ENCODE data around the gene HLA-E. TPM values are rescaled to one million over a fixed set of nuclear protein-coding genes. Genes with fewer than 3 reads are reported as not detected.
"Not testable (repeated sequence)": the region's sequence is repeated elsewhere in the genome, so short reads cannot be mapped to it uniquely, and the experiment has no call there.

HLA-E gene
- total RNA-seq, 1 donor from 2014 or later: 358 TPM

- peaks cover 13% of the 10 kb centered on the region for H3K36me3 Mint-ChIP-seq (ENCODE audit: low read depth)
- H3K4me1 Mint-ChIP-seq (ENCODE audit: low read depth): peaks cover 34% of the 10 kb centered on the region
- H3K27ac Mint-ChIP-seq: no peak overlapping the region
- H3K9me3 Mint-ChIP-seq: no peaks in the 10 kb centered on the region
- peaks cover 31% of the 10 kb centered on the region for H3K27me3 Mint-ChIP-seq (ENCODE audit: low read depth)
- DNase-seq (ENCODE audit: low spot score): no peak
- H3K4me3 Mint-ChIP-seq (ENCODE audit: low read depth): no peak overlapping the region
- intact Hi-C loops (cut with micrococcal nuclease): loop anchor here (5.0 kb wide), 3 partner anchors 33 to 237 kb away; partner anchors contain the start of gene TUBB
These were observed 4.1 kb upstream of the HLA-E start for GRCh38 chr6:30485236-30485635.

DNA sequence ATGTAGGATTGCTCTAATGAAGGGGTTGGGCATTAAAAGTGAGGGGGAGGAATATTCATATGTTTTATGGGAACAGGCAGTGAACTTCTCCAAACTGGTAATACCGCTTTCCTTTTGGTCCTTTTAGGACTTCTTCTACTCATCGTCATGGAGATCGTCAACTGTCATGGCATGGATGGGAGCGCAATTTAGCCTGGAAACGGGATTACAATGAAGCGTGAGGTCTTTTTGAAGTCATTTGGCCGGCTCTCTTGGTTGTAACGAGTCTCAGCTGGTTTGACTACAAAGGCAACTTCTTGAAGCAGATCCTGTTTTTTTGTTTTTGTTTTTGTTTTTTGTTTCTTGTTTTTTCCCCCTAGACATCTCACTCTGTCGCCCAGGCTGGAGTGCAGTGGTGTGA lies 1.4 kb upstream of the HLA-E start:
- intact Hi-C loops (cut with micrococcal nuclease): loop anchor here (5.0 kb wide), 3 partner anchors 36 to 234 kb away; partner anchors contain the start of gene TUBB
- Mint-ChIP-seq H3K9me3 (no peaks in the 10 kb centered on the region), H3K4me1 (ENCODE audit: low read depth) (peaks cover 42% of the 10 kb centered on the region), H3K27ac (no peak overlapping the region), H3K4me3 (ENCODE audit: low read depth) (no peak overlapping the region), H3K27me3 (ENCODE audit: low read depth) (peaks cover 8% of the 10 kb centered on the region), H3K36me3 (ENCODE audit: low read depth) (peaks cover 40% of the 10 kb centered on the region)
- no peak for DNase-seq (ENCODE audit: low spot score)

GRCh38 chr6:30488697-30489080 lies 620 bp upstream of the HLA-E start:
- peaks cover 45% of the 10 kb centered on the region for H3K4me1 Mint-ChIP-seq (ENCODE audit: low read depth)

GRCh38 chr6:30490026-30490876 lies 942 bp downstream of the HLA-E start:
- Mint-ChIP-seq H3K4me3 (ENCODE audit: low read depth) (peak overlapping the region; percentile 98), H3K27ac (peak overlapping the region; percentile 97), H3K9me3 (no peaks in the 10 kb centered on the region), H3K4me1 (ENCODE audit: low read depth) (peaks cover 57% of the 10 kb centered on the region), H3K27me3 (ENCODE audit: low read depth) (no peaks in the 10 kb centered on the region), H3K36me3 (ENCODE audit: low read depth) (peaks cover 60% of the 10 kb centered on the region)
- DNase-seq (ENCODE audit: low spot score): peak; percentile 70
- intact Hi-C loops (cut with micrococcal nuclease): no loop called here

More at GRCh38 chr6:30488697-30489080, 620 bp upstream of the HLA-E start:
- intact Hi-C loops (cut with micrococcal nuclease): loop anchor here (1.0 to 5.0 kb wide), 5 partner anchors 28 to 234 kb away; partner anchors contain the start of gene TUBB
- H3K4me3 Mint-ChIP-seq (ENCODE audit: low read depth): peak overlapping the region; percentile 98
- H3K27ac Mint-ChIP-seq: peak overlapping the region; percentile 97
- H3K27me3 Mint-ChIP-seq (ENCODE audit: low read depth); H3K9me3 Mint-ChIP-seq; DNase-seq (ENCODE audit: low spot score): not testable (repeated sequence)
- peaks cover 48% of the 10 kb centered on the region for H3K36me3 Mint-ChIP-seq (ENCODE audit: low read depth)

- H3K9me3 Mint-ChIP-seq; intact Hi-C loops (cut with micrococcal nuclease); DNase-seq (ENCODE audit: low spot score); H3K27me3 Mint-ChIP-seq (ENCODE audit: low read depth): not testable (repeated sequence)
- peak overlapping the region; percentile 89 for H3K27ac Mint-ChIP-seq
- H3K4me1 Mint-ChIP-seq (ENCODE audit: low read depth): peaks cover 63% of the 10 kb centered on the region
- H3K4me3 Mint-ChIP-seq (ENCODE audit: low read depth): peak overlapping the region; percentile 98
- H3K36me3 Mint-ChIP-seq (ENCODE audit: low read depth): peaks cover 62% of the 10 kb centered on the region
These were observed 2.1 kb downstream of the HLA-E start for GRCh38 chr6:30491291-30491953.

DNA sequence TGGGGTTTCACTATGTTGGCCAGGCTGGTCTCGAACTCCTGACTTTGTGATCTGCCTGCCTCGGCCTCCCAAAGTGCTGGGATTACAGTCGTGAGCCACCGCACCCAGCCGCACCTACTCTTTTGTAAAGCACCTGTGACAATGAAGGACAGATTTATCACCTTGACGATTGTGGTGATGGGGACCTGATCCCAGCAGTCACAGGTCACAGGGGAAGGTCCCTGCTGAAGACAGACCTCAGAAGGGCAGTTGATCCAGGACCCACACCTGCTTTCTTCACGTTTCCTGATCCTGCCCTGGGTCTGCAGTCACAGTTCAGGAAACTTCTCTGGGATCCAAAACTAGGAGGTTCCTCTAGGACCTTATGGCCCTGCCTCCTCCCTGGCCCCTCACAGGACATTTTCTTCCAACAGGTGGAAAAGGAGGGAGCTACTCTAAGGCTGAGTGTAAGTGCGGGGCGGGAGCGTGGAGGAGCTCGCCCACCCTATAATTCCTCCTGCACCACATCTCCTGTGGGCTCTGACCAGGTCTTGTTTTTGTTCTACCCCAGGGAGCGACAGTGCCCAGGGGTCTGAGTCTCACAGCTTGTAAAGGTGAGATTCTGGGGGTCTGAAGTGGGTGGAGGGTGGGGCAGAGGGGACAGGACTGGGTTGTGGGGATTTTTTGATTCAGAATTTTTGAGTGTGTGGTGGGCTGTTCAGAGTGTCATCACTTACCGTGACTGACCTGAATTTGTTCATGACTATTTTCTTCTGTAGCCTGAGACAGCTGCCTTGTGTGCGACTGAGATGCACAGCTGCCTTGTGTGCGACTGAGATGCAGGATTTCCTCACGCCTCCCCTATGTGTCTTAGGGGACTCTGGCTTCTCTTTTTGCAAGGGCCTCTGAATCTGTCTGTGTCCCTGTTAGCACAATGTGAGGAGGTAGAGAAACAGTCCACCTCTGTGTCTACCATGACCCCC lies 3.0 kb downstream of the HLA-E start:
- Mint-ChIP-seq H3K4me1 (ENCODE audit: low read depth) (peaks cover 69% of the 10 kb centered on the region), H3K36me3 (ENCODE audit: low read depth) (peaks cover 62% of the 10 kb centered on the region), H3K27me3 (ENCODE audit: low read depth) (no peaks in the 10 kb centered on the region), H3K4me3 (ENCODE audit: low read depth) (peak overlapping the region; percentile 98), H3K27ac (peak overlapping the region; percentile 72), H3K9me3 (no peaks in the 10 kb centered on the region)
- intact Hi-C loops (cut with micrococcal nuclease): no loop called here
- no peak for DNase-seq (ENCODE audit: low spot score)

DNA sequence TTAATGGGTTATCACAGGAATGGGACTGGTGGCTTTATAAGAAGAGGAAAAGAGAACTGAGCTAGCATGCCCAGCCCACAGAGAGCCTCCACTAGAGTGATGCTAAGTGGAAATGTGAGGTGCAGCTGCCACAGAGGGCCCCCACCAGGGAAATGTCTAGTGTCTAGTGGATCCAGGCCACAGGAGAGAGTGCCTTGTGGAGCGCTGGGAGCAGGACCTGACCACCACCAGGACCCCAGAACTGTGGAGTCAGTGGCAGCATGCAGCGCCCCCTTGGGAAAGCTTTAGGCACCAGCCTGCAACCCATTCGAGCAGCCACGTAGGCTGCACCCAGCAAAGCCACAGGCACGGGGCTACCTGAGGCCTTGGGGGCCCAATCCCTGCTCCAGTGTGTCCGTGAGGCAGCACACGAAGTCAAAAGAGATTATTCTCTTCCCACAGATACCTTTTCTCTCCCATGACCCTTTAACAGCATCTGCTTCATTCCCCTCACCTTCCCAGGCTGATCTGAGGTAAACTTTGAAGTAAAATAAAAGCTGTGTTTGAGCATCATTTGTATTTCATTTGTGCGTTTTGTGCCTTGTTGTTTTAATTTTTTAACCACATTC lies 4.4 kb downstream of the HLA-E start:
- peaks cover 68% of the 10 kb centered on the region for H3K4me1 Mint-ChIP-seq (ENCODE audit: low read depth)
- intact Hi-C loops (cut with micrococcal nuclease): no loop called here
- peak overlapping the region; percentile 61 for H3K4me3 Mint-ChIP-seq (ENCODE audit: low read depth)
- H3K9me3 Mint-ChIP-seq: no peaks in the 10 kb centered on the region
- peak overlapping the region; percentile 56 for H3K27ac Mint-ChIP-seq
- H3K36me3 Mint-ChIP-seq (ENCODE audit: low read depth): peaks cover 62% of the 10 kb centered on the region
- no peaks in the 10 kb centered on the region for H3K27me3 Mint-ChIP-seq (ENCODE audit: low read depth)
- DNase-seq (ENCODE audit: low spot score): no peak

DNA sequence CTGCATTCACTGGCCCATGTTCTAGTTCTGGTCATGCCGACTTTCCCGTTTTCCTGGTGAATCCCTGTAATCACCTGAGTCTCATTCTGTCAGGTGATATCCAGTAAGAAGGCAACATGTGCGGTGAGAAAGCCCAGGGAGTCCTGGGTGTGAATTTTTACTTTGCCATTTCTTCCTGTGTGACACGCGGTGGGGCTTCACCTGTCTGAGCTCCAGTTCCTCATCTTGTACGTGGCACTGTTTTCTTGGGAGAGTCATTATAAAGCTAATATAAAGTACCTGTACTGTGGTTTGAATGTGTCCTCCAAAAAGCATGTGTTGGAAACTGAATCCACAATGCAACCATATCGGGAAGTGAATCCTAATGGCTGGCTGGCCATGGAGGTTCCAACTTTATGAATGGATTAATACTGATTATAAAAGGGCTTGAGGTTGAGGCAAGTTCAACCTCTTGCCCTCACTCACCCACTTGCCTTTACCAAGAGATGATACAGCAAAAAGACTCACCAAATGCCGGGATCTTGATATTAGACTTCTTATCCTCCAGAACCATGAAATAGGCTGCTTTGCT lies 5.1 kb downstream of the HLA-E start:
- Mint-ChIP-seq H3K27me3 (ENCODE audit: low read depth) (no peaks in the 10 kb centered on the region), H3K36me3 (ENCODE audit: low read depth) (peaks cover 58% of the 10 kb centered on the region), H3K4me3 (ENCODE audit: low read depth) (peak overlapping the region; percentile 52), H3K9me3 (no peaks in the 10 kb centered on the region), H3K4me1 (ENCODE audit: low read depth) (peaks cover 65% of the 10 kb centered on the region), H3K27ac (peak overlapping the region; percentile 56)
- intact Hi-C loops (cut with micrococcal nuclease): no loop called here
- no peak for DNase-seq (ENCODE audit: low spot score)

DNA sequence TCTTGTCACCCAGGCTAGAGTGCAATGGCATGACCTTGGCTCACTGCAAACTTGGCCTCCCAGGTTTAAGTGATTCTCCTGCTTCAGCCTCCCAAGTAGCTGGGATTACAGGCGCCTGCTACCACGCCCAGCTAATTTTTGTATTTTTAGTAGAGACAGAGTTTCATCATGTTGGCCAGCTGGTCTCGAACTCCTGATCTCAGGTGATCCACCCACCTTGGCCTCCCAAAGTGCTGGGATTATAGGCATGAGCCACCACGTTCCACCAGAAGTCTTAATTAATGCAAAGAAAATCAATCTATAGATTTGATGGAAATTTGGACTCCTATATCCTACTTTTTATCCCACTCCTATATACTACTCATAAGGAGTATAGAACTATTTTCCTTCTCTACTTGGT lies 5.8 kb downstream of the HLA-E start:
- intact Hi-C loops (cut with micrococcal nuclease); DNase-seq (ENCODE audit: low spot score); H3K27me3 Mint-ChIP-seq (ENCODE audit: low read depth); H3K9me3 Mint-ChIP-seq; H3K4me3 Mint-ChIP-seq (ENCODE audit: low read depth): not testable (repeated sequence)
- peaks cover 65% of the 10 kb centered on the region for H3K4me1 Mint-ChIP-seq (ENCODE audit: low read depth)
- peak overlapping the region; percentile 64 for H3K27ac Mint-ChIP-seq
- peaks cover 54% of the 10 kb centered on the region for H3K36me3 Mint-ChIP-seq (ENCODE audit: low read depth)

- H3K27me3 Mint-ChIP-seq (ENCODE audit: low read depth): no peaks in the 10 kb centered on the region
- no peak for DNase-seq (ENCODE audit: low spot score)
These were observed 6.7 kb downstream of the HLA-E start for GRCh38 chr6:30495993-30496392.

GRCh38 chr6:30497261-30497599 lies 7.9 kb downstream of the HLA-E start:
- Mint-ChIP-seq H3K27ac (peak overlapping the region; percentile 75), H3K4me1 (ENCODE audit: low read depth) (peaks cover 62% of the 10 kb centered on the region), H3K36me3 (ENCODE audit: low read depth) (peaks cover 32% of the 10 kb centered on the region)
- not testable (repeated sequence) for DNase-seq (ENCODE audit: low spot score); H3K4me3 Mint-ChIP-seq (ENCODE audit: low read depth); H3K9me3 Mint-ChIP-seq; H3K27me3 Mint-ChIP-seq (ENCODE audit: low read depth)
- intact Hi-C loops (cut with micrococcal nuclease): loop anchor here (2.0 kb wide), 1 partner anchor 44 kb away; no protein-coding TSS in a partner anchor

More at GRCh38 chr6:30495993-30496392, 6.7 kb downstream of the HLA-E start:
- no peak overlapping the region for H3K4me3 Mint-ChIP-seq (ENCODE audit: low read depth)
- H3K4me1 Mint-ChIP-seq (ENCODE audit: low read depth): peaks cover 69% of the 10 kb centered on the region
- peak overlapping the region; percentile 75 for H3K27ac Mint-ChIP-seq
- intact Hi-C loops (cut with micrococcal nuclease): loop anchor here (1.0 to 2.0 kb wide), 3 partner anchors 20 to 45 kb away; no protein-coding TSS in a partner anchor
- peaks cover 45% of the 10 kb centered on the region for H3K36me3 Mint-ChIP-seq (ENCODE audit: low read depth)
- no peaks in the 10 kb centered on the region for H3K9me3 Mint-ChIP-seq

Data from activated T-helper 2 cell treated with anti-CD3 and anti-CD28 coated beads, Interferon-gamma antibody, Interleukin-2, Interleukin-4, amounts not matched to agents 10 μg/mL and 5 μg/mL and 100 μg/mL, durations not matched to agents 14 hours and 24 hours and 36 hours (primary cell).